SK-N-SH treated with all-trans-retinoic acid at 6 μM for 48 hours (cell line): ENCODE measurements around the gene LRP2.

Experiments
- ARNTL ChIP-seq: fragments of 450-650 bp; formaldehyde crosslinking; IDR thresholded peaks from 2 replicates; pipeline ENCODE4 v1.5.0; 2020; ENCODE audit warnings: low read depth, mild to moderate bottlenecking, moderate library complexity, borderline replicate concordance
- CREB5 ChIP-seq: fragments of 250-450 bp; sonication (Bioruptor Pico); IDR thresholded peaks from 2 replicates; pipeline ENCODE4 v1.5.1; 2020; ENCODE audit warnings: low read depth, mild to moderate bottlenecking, moderate library complexity
- ESRRG ChIP-seq: fragments of 250-450 bp; sonication (Bioruptor Pico); IDR thresholded peaks from 2 replicates; pipeline ENCODE4 v1.6.1; 2021; ENCODE audit warnings: mild to moderate bottlenecking
- GLIS3 ChIP-seq: fragments of 250-450 bp; sonication (Bioruptor Pico); IDR thresholded peaks from 2 replicates; pipeline ENCODE4 v1.5.0; 2020; ENCODE audit warnings: mild to moderate bottlenecking, moderate library complexity
- OSR1 ChIP-seq: fragments of 250-450 bp; sonication (Bioruptor Pico); IDR thresholded peaks from 2 replicates; pipeline ENCODE4 v1.8.0; 2022; ENCODE audit warnings: moderate library complexity, mild to moderate bottlenecking, inconsistent platforms
- PATZ1 ChIP-seq: fragments of 250-450 bp; sonication (Bioruptor Pico); IDR thresholded peaks from 2 replicates; pipeline ENCODE4 v1.8.0; 2020; ENCODE audit warnings: mild to moderate bottlenecking, moderate library complexity, borderline replicate concordance
- RARB ChIP-seq: fragments of 250-450 bp; sonication (Bioruptor Pico); IDR thresholded peaks from 2 replicates; pipeline ENCODE4 v1.8.0; 2021; ENCODE audit warnings: mild to moderate bottlenecking, moderate library complexity
- TCF4 ChIP-seq: fragments of 250-450 bp; sonication (Bioruptor Pico); IDR thresholded peaks from 2 replicates; pipeline ENCODE4 v1.8.0; 2021; ENCODE audit warnings: mild to moderate bottlenecking, moderate library complexity, borderline replicate concordance
- TSHZ2 ChIP-seq: fragments of 250-450 bp; sonication (Bioruptor Pico); IDR thresholded peaks from 2 replicates; pipeline ENCODE4 v1.5.0; 2020; ENCODE audit warnings: mild to moderate bottlenecking, moderate library complexity
- ZFP3 ChIP-seq: fragments of 250-450 bp; sonication (Bioruptor Pico); IDR thresholded peaks from 2 replicates; pipeline ENCODE4 v1.5.0; 2020; ENCODE audit warnings: mild to moderate bottlenecking, moderate library complexity
- ZFP30 ChIP-seq: fragments of 450-650 bp; formaldehyde crosslinking; IDR thresholded peaks from 2 replicates; pipeline ENCODE4 v1.5.0; 2022; ENCODE audit warnings: mild to moderate bottlenecking, moderate library complexity
- ZNF70 ChIP-seq: fragments of 450-650 bp; formaldehyde crosslinking; IDR thresholded peaks from 2 replicates; pipeline ENCODE4 v1.5.0; 2020; ENCODE audit warnings: mild to moderate bottlenecking, moderate library complexity
- ZNF8 ChIP-seq: fragments of 450-650 bp; formaldehyde crosslinking; IDR thresholded peaks from 2 replicates; pipeline ENCODE4 v1.5.0; 2020; ENCODE audit warnings: mild to moderate bottlenecking, moderate library complexity

- TF ChIP-seq ZFP3 (CRISPR knock-in tag), result no peak
- TF ChIP-seq TSHZ2, result no peak
- no peak for TF ChIP-seq PATZ1
- no peak for TF ChIP-seq ZNF70 (CRISPR knock-in tag)
- TF ChIP-seq ZFP30 (CRISPR knock-in tag), result no peak
- no peak for TF ChIP-seq TCF4 (CRISPR knock-in tag)
- TF ChIP-seq ZNF8 (CRISPR knock-in tag), result no peak
- no peak for TF ChIP-seq ARNTL (CRISPR knock-in tag)
- no peak for TF ChIP-seq OSR1 (CRISPR knock-in tag)
- no peak for TF ChIP-seq CREB5 (CRISPR knock-in tag)
- no peak for TF ChIP-seq GLIS3
- no peak for TF ChIP-seq RARB (CRISPR knock-in tag)
- TF ChIP-seq ESRRG (CRISPR knock-in tag), result no peak
These were observed 168.7 kb downstream of the LRP2 start for GRCh38 chr2:169193618-169194017.
